Measurements from ENCODE around the gene ALDH1B1. TPM values are rescaled to one million over a fixed set of nuclear protein-coding genes. Genes with fewer than 3 reads are reported as not detected.

ALDH1B1 gene
- total RNA-seq, 1 experiment from 2014 or later, result 55.5 TPM

DNA sequence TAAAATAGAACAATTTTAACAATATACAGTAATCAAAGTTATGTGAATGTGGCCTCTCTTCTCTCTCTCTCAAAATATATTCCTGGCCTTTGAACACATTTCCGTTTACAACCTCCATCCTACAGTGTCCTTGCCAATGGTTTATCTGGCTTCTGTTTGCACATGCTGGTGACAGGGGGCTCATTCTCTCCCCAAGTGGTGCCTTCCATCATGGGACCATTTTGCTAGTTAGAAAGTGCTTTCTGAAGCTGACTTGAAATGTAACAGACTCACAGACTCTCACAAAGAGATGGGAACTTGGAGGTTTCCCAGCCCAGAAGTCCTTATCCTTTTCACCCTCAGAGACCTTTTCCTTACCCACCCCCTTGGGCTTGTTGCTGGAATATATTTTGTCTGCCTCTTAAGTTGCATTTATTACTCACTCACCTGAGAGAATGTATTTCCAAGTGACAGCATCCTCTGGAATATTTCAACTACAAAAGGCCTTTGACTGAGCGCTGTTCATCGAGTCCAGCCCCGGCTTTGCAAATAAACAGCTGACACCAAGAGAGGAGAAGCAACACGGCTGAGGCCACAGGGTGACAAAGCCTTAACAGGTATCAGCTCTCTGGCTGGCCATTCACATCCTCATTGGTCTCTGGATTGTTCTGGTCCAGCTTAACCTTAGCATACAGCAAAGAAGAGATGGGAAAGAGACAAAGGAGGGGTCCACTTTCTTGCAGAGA, 17.5 kb upstream of the ALDH1B1 start:
- TF ChIP-seq ZNF138 (CRISPR knock-in tag; conservative IDR thresholded peaks at IDR 0.05) (no peak), ELF4 (CRISPR knock-in tag; IDR thresholded peaks at IDR 0.05; ENCODE audit: low read depth) (no peak), IRF2 (CRISPR knock-in tag; IDR thresholded peaks at IDR 0.05; ENCODE audit: borderline replicate concordance, low read depth) (no peak), GTF2I (CRISPR knock-in tag; conservative IDR thresholded peaks at IDR 0.05) (no peak), ZNF219 (CRISPR knock-in tag; IDR thresholded peaks at IDR 0.05; ENCODE audit: borderline replicate concordance) (no peak), MXD4 (CRISPR knock-in tag; IDR thresholded peaks at IDR 0.05; ENCODE audit: borderline replicate concordance) (no peak), CDX4 (CRISPR knock-in tag; IDR thresholded peaks at IDR 0.05; ENCODE audit: borderline replicate concordance) (no peak), SP1 (CRISPR knock-in tag; conservative IDR thresholded peaks at IDR 0.05) (no peak), HMGA2 (CRISPR knock-in tag; IDR thresholded peaks at IDR 0.05) (no peak), OVOL2 (CRISPR knock-in tag; IDR thresholded peaks at IDR 0.05; ENCODE audit: borderline replicate concordance) (no peak), ZNF532 (CRISPR knock-in tag; IDR thresholded peaks at IDR 0.05; ENCODE audit: borderline replicate concordance) (no peak)
- TF ChIP-seq, protein P1, sequence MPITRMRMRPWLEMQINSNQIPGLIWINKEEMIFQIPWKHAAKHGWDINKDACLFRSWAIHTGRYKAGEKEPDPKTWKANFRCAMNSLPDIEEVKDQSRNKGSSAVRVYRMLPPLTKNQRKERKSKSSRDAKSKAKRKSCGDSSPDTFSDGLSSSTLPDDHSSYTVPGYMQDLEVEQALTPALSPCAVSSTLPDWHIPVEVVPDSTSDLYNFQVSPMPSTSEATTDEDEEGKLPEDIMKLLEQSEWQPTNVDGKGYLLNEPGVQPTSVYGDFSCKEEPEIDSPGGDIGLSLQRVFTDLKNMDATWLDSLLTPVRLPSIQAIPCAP (CRISPR knock-in tag; IDR thresholded peaks at IDR 0.05), result no peak
- TF ChIP-seq, protein P2, sequence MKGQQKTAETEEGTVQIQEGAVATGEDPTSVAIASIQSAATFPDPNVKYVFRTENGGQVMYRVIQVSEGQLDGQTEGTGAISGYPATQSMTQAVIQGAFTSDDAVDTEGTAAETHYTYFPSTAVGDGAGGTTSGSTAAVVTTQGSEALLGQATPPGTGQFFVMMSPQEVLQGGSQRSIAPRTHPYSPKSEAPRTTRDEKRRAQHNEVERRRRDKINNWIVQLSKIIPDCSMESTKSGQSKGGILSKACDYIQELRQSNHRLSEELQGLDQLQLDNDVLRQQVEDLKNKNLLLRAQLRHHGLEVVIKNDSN (CRISPR knock-in tag; IDR thresholded peaks at IDR 0.05), result no peak
- TF ChIP-seq, protein P3, sequence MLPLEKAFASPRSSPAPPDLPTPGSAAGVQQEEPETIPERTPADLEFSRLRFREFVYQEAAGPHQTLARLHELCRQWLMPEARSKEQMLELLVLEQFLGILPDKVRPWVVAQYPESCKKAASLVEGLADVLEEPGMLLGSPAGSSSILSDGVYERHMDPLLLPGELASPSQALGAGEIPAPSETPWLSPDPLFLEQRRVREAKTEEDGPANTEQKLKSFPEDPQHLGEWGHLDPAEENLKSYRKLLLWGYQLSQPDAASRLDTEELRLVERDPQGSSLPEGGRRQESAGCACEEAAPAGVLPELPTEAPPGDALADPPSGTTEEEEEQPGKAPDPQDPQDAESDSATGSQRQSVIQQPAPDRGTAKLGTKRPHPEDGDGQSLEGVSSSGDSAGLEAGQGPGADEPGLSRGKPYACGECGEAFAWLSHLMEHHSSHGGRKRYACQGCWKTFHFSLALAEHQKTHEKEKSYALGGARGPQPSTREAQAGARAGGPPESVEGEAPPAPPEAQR (CRISPR knock-in tag; IDR thresholded peaks at IDR 0.05), result no peak
- peaks cover 6% of the 10 kb centered on the region for H3K36me3 Mint-ChIP-seq
- peaks cover 87% of the 10 kb centered on the region for H3K27me3 Mint-ChIP-seq (ENCODE audit: low read depth)
- ATAC-seq (no peak), DNase-seq (ENCODE audit: low spot score) (no peak)
- ChIA-PET POLR2A (interaction anchor here (0.7 kb wide), 1 partner anchor 159 kb away, joined by 9 read pairs; no protein-coding TSS in a partner anchor), CTCF (interaction anchor here (0.8 to 3.3 kb wide), 2 partner anchors 18 to 26 kb away, joined by 3 to 12 read pairs; partner anchors contain the start of gene ALDH1B1)
- H3K4me1 Mint-ChIP-seq, result peaks cover 8% of the 10 kb centered on the region
- H3K9me3 Mint-ChIP-seq, result peaks cover 10% of the 10 kb centered on the region
- no peak overlapping the region for H3K4me3 Mint-ChIP-seq
- no peak overlapping the region for H3K27ac Mint-ChIP-seq

- Mint-ChIP-seq H3K9me3 (peaks cover 10% of the 10 kb centered on the region), H3K27ac (no peak overlapping the region), H3K36me3 (peaks cover 6% of the 10 kb centered on the region), H3K27me3 (ENCODE audit: low read depth) (peaks cover 89% of the 10 kb centered on the region), H3K4me1 (peaks cover 14% of the 10 kb centered on the region), H3K4me3 (no peak overlapping the region)
- no peak for ATAC-seq
- DNase-seq (ENCODE audit: low spot score), result no peak
- POLR2A ChIA-PET, result interaction anchor here (0.7 kb wide), 1 partner anchor 158 kb away, joined by 9 read pairs; no protein-coding TSS in a partner anchor
- CTCF ChIA-PET, result interaction anchor here (3.3 kb wide), 1 partner anchor 17 kb away, joined by 12 read pairs; the partner anchor contains the start of gene ALDH1B1
- TF ChIP-seq EMX1 (CRISPR knock-in tag; IDR thresholded peaks at IDR 0.05) (no peak), AR (CRISPR knock-in tag; IDR thresholded peaks at IDR 0.05) (no peak), GTF2I (CRISPR knock-in tag; conservative IDR thresholded peaks at IDR 0.05) (no peak), SMAD4 (CRISPR knock-in tag; IDR thresholded peaks at IDR 0.05) (no peak), ZBTB21 (CRISPR knock-in tag; IDR thresholded peaks at IDR 0.05; ENCODE audit: borderline replicate concordance) (no peak), ATF2 (CRISPR knock-in tag; IDR thresholded peaks at IDR 0.05; ENCODE audit: borderline replicate concordance, low read depth) (no peak), JAZF1 (CRISPR knock-in tag; IDR thresholded peaks at IDR 0.05) (no peak), ZNF317 (CRISPR knock-in tag; IDR thresholded peaks at IDR 0.05; ENCODE audit: borderline replicate concordance, low read depth) (no peak), NFYB (CRISPR knock-in tag; conservative IDR thresholded peaks at IDR 0.05; ENCODE audit: low read depth) (no peak), ZNF219 (CRISPR knock-in tag; IDR thresholded peaks at IDR 0.05; ENCODE audit: borderline replicate concordance) (no peak)
Observed at GRCh38 chr9:38375572-38375963, 16.9 kb upstream of the ALDH1B1 start.

Measured in WTC11 (cell line).